Stimulated activated naive CD8-positive, alpha-beta T cell treated with anti-CD3 and anti-CD28 coated beads, Interleukin-15, Interleukin-2, amounts not matched to agents 100 ng/mL and 50 ng/mL, for 24 hours (primary cell): ENCODE measurements around the gene ZNG1F.
"Not testable (repeated sequence)": the region's sequence is repeated elsewhere in the genome, so short reads cannot be mapped to it uniquely, and the experiment has no call there.

Experiments
- H3K27ac Mint-ChIP-seq: one replicate; pipeline ENCODE4 v1.8.0; 2021; ENCODE audit warnings: mild to moderate bottlenecking, mixed read lengths
- H3K27me3 Mint-ChIP-seq: one replicate; pipeline ENCODE4 v1.8.0; 2021; ENCODE audit warnings: mixed read lengths
- H3K36me3 Mint-ChIP-seq: one replicate; pipeline ENCODE4 v1.8.0; 2021; ENCODE audit warnings: low read depth, mixed read lengths
- H3K4me1 Mint-ChIP-seq: one replicate; pipeline ENCODE4 v1.8.0; 2021; ENCODE audit warnings: low read depth, mixed read lengths
- H3K4me3 Mint-ChIP-seq: one replicate; pipeline ENCODE4 v1.8.0; 2021; ENCODE audit warnings: mild to moderate bottlenecking, mixed read lengths
- H3K9me3 Mint-ChIP-seq: one replicate; pipeline ENCODE4 v1.8.0; 2021; ENCODE audit warnings: mixed read lengths

ZNG1F gene

GRCh38 chr9:41189217-41189616, at the start of gene ZNG1F:
Gene ZNG1F, minus strand, starts transcription at chr9:41189317. Its CDS starts 59 bp downstream, at chr9:41189258.
- not testable (repeated sequence) for H3K27ac Mint-ChIP-seq, H3K4me1 Mint-ChIP-seq, H3K36me3 Mint-ChIP-seq, H3K9me3 Mint-ChIP-seq, H3K27me3 Mint-ChIP-seq, H3K4me3 Mint-ChIP-seq

- peaks cover 16% of the 10 kb centered on the region for H3K9me3 Mint-ChIP-seq
- not testable (repeated sequence) for H3K27ac Mint-ChIP-seq, H3K4me3 Mint-ChIP-seq, H3K36me3 Mint-ChIP-seq, H3K27me3 Mint-ChIP-seq, H3K4me1 Mint-ChIP-seq
Measured at GRCh38 chr9:41237110-41237749, 48.1 kb upstream of the ZNG1F start.

- H3K4me1 Mint-ChIP-seq, H3K36me3 Mint-ChIP-seq, H3K4me3 Mint-ChIP-seq: not testable (repeated sequence)
Measured at GRCh38 chr9:41236486-41237109, 47.5 kb upstream of the ZNG1F start.

GRCh38 chr9:41234811-41235805, 46.0 kb upstream of the ZNG1F start:
- not testable (repeated sequence) for H3K27ac Mint-ChIP-seq, H3K9me3 Mint-ChIP-seq, H3K27me3 Mint-ChIP-seq, H3K36me3 Mint-ChIP-seq, H3K4me1 Mint-ChIP-seq
- H3K4me3 Mint-ChIP-seq: peak overlapping the region; percentile 30

More at GRCh38 chr9:41236486-41237109, 47.5 kb upstream of the ZNG1F start:
- H3K9me3 Mint-ChIP-seq: peaks cover 16% of the 10 kb centered on the region
- H3K27me3 Mint-ChIP-seq, H3K27ac Mint-ChIP-seq: not testable (repeated sequence)

GRCh38 chr9:41234221-41234620, 45.1 kb upstream of the ZNG1F start:
- H3K36me3 Mint-ChIP-seq, H3K4me3 Mint-ChIP-seq, H3K27ac Mint-ChIP-seq, H3K9me3 Mint-ChIP-seq, H3K4me1 Mint-ChIP-seq, H3K27me3 Mint-ChIP-seq: not testable (repeated sequence)

- H3K4me1 Mint-ChIP-seq, H3K9me3 Mint-ChIP-seq, H3K27me3 Mint-ChIP-seq, H3K4me3 Mint-ChIP-seq, H3K27ac Mint-ChIP-seq, H3K36me3 Mint-ChIP-seq: not testable (repeated sequence)
Measured at GRCh38 chr9:41232326-41232725, 43.2 kb upstream of the ZNG1F start.

- not testable (repeated sequence) for H3K4me1 Mint-ChIP-seq, H3K27me3 Mint-ChIP-seq, H3K36me3 Mint-ChIP-seq, H3K27ac Mint-ChIP-seq, H3K4me3 Mint-ChIP-seq, H3K9me3 Mint-ChIP-seq
Measured at GRCh38 chr9:41230418-41230817, 41.3 kb upstream of the ZNG1F start.

GRCh38 chr9:41229408-41230401, 40.6 kb upstream of the ZNG1F start:
- Mint-ChIP-seq H3K36me3 (no peaks in the 10 kb centered on the region), H3K4me1 (no peaks in the 10 kb centered on the region), H3K27me3 (no peaks in the 10 kb centered on the region), H3K4me3 (no peak overlapping the region), H3K9me3 (no peaks in the 10 kb centered on the region), H3K27ac (no peak overlapping the region)

- not testable (repeated sequence) for H3K27me3 Mint-ChIP-seq, H3K36me3 Mint-ChIP-seq, H3K27ac Mint-ChIP-seq, H3K4me1 Mint-ChIP-seq, H3K9me3 Mint-ChIP-seq, H3K4me3 Mint-ChIP-seq
Measured at GRCh38 chr9:41219831-41220230, 30.7 kb upstream of the ZNG1F start.

GRCh38 chr9:41188439-41188838, 678 bp downstream of the ZNG1F start:
- not testable (repeated sequence) for H3K27me3 Mint-ChIP-seq, H3K9me3 Mint-ChIP-seq, H3K36me3 Mint-ChIP-seq, H3K4me1 Mint-ChIP-seq, H3K27ac Mint-ChIP-seq, H3K4me3 Mint-ChIP-seq

GRCh38 chr9:41174994-41175393, 14.1 kb downstream of the ZNG1F start:
- H3K4me3 Mint-ChIP-seq: not testable (repeated sequence)

GRCh38 chr9:41150116-41150515, 39.0 kb downstream of the ZNG1F start:
- H3K27ac Mint-ChIP-seq, H3K4me1 Mint-ChIP-seq, H3K36me3 Mint-ChIP-seq, H3K4me3 Mint-ChIP-seq, H3K27me3 Mint-ChIP-seq, H3K9me3 Mint-ChIP-seq: not testable (repeated sequence)

More at GRCh38 chr9:41174994-41175393, 14.1 kb downstream of the ZNG1F start:
- not testable (repeated sequence) for H3K27ac Mint-ChIP-seq, H3K36me3 Mint-ChIP-seq, H3K27me3 Mint-ChIP-seq, H3K4me1 Mint-ChIP-seq, H3K9me3 Mint-ChIP-seq

GRCh38 chr9:41141878-41142277, 47.2 kb downstream of the ZNG1F start:
- H3K4me3 Mint-ChIP-seq, H3K36me3 Mint-ChIP-seq, H3K27me3 Mint-ChIP-seq, H3K9me3 Mint-ChIP-seq, H3K4me1 Mint-ChIP-seq, H3K27ac Mint-ChIP-seq: not testable (repeated sequence)

- H3K36me3 Mint-ChIP-seq, H3K27me3 Mint-ChIP-seq, H3K9me3 Mint-ChIP-seq: not testable (repeated sequence)
Measured at GRCh38 chr9:41128581-41128980, 60.5 kb downstream of the ZNG1F start, which contains the start of gene FOXD4L6. Gene FOXD4L6, minus strand, starts transcription at chr9:41128681. Its CDS starts 298 bp downstream, at chr9:41128383.

More at GRCh38 chr9:41128581-41128980, 60.5 kb downstream of the ZNG1F start, which contains the start of gene FOXD4L6:
- H3K27ac Mint-ChIP-seq, H3K4me3 Mint-ChIP-seq, H3K4me1 Mint-ChIP-seq: not testable (repeated sequence)
